Mucosa of descending colon (tissue), 3 donors: ENCODE results near the gene AP1AR. TPM values are rescaled to one million over a fixed set of nuclear protein-coding genes. Genes with fewer than 3 reads are reported as not detected.

Source experiments
- ATAC-seq: fragments of 200-7000 bp; cut with Tn5 transposase; one replicate; pipeline ENCODE4 v1.9.1; 2020; ENCODE audit warnings: mild to moderate bottlenecking, moderate library complexity
- DNase-seq, 3 donors: peaks; one replicate each; pipeline ENCODE4 v3.0.0-alpha.2; 2020
- H3K36me3 ChIP-seq: fragments of 200-600 bp; one replicate; pipeline ENCODE4 v1.8.0; 2021; ENCODE audit warnings: low read depth, mild to moderate bottlenecking
- H3K4me1 ChIP-seq: fragments of 200-600 bp; one replicate; pipeline ENCODE4 v1.8.0; 2021; ENCODE audit warnings: low read depth, mild to moderate bottlenecking
- H3K4me3 ChIP-seq: fragments of 200-600 bp; one replicate; pipeline ENCODE4 v1.8.0; 2021; ENCODE audit warnings: mild to moderate bottlenecking
- H3K9me3 ChIP-seq: fragments of 200-600 bp; one replicate; pipeline ENCODE4 v1.8.0; 2021; ENCODE audit warnings: mild to moderate bottlenecking
- CTCF ChIP-seq: fragments of 200-600 bp; IDR thresholded peaks from one replicate; pipeline ENCODE4 v1.8.0; 2022; ENCODE audit warnings: antibody characterized with exemption, mild to moderate bottlenecking
- intact Hi-C, 2 donors: fragments of 100-400 bp; cut with DNase I in 1 of 2; cut with micrococcal nuclease in 1 of 2; formaldehyde crosslinking; loops; one replicate each; pipeline versions ENCODE4 v1.11.0 to v1.11.1; 2022; cut with DNase I, micrococcal nuclease
- total RNA-seq, 3 donors: library from RNA; stranded (reverse); fragmentation: NEBNext Ultra II Directional in 2 of 3; extraction: Animal tissue kit (Norgen Biotek cat#: 25700) in 2 of 3; gene quantifications; one replicate each; pipeline versions ENCODE4 v1.2.1 to v1.2.4, GENCODE V29; 2021 to 2023
- donor health status: DM: no; HTN: no; CAD: no; lungs with moderate emphysema.
- donor health status: DM: no; HTN: no; CAD: no.
- donor health status: DM: no; HTN: yes; CAD: no.

AP1AR gene
- total RNA-seq, 3 donors from 2014 or later, result 32.3 to 51.5 (median 35.9) TPM

GRCh38 chr4:112266823-112267222 lies 35.2 kb downstream of the AP1AR start:
- Histone ChIP-seq H3K4me3 (no peak overlapping the region), H3K4me1 (no peaks in the 10 kb centered on the region), H3K36me3 (no peaks in the 10 kb centered on the region), H3K9me3 (no peaks in the 10 kb centered on the region)
- no peak for TF ChIP-seq CTCF
- ATAC-seq (no peak), DNase-seq (no peak)
- intact Hi-C loops, result no loop called here

- Histone ChIP-seq H3K4me1 (no peaks in the 10 kb centered on the region), H3K9me3 (no peaks in the 10 kb centered on the region), H3K36me3 (no peaks in the 10 kb centered on the region), H3K4me3 (no peak overlapping the region)
- TF ChIP-seq CTCF, result no peak
- intact Hi-C loops, result no loop called here
- no peak for ATAC-seq
- DNase-seq, result no peak
Measured at GRCh38 chr4:112270051-112270450, 38.5 kb downstream of the AP1AR start.

GRCh38 chr4:112270640-112271421 lies 39.2 kb downstream of the AP1AR start:
- intact Hi-C loops, result no loop called here

GRCh38 chr4:112272292-112272691 lies 40.7 kb downstream of the AP1AR start:
- H3K4me1 ChIP-seq, result no peaks in the 10 kb centered on the region
- H3K4me3 ChIP-seq, result no peak overlapping the region
- H3K9me3 ChIP-seq, result no peaks in the 10 kb centered on the region
- intact Hi-C loops, result no loop called here
- no peaks in the 10 kb centered on the region for H3K36me3 ChIP-seq
- no peak for TF ChIP-seq CTCF
- ATAC-seq (no peak), DNase-seq (no peak)

More at GRCh38 chr4:112270640-112271421, 39.2 kb downstream of the AP1AR start:
- Histone ChIP-seq H3K9me3 (no peaks in the 10 kb centered on the region), H3K4me1 (no peaks in the 10 kb centered on the region), H3K36me3 (no peaks in the 10 kb centered on the region), H3K4me3 (no peak overlapping the region)
- DNase-seq (no peak), ATAC-seq (no peak)
- no peak for TF ChIP-seq CTCF

GRCh38 chr4:112274959-112275358 lies 43.4 kb downstream of the AP1AR start:
- no peak overlapping the region for H3K4me3 ChIP-seq
- no peak for ATAC-seq
- no peaks in the 10 kb centered on the region for H3K36me3 ChIP-seq
- DNase-seq, result no peak
- H3K9me3 ChIP-seq, result no peaks in the 10 kb centered on the region
- TF ChIP-seq CTCF, result no peak
- intact Hi-C loops, result no loop called here
- H3K4me1 ChIP-seq, result no peaks in the 10 kb centered on the region
